Middle frontal gyrus (tissue), 1 donor: ENCODE data around the gene MIP.
A peak's percentile ranks its signal among the peaks of the same experiment; 100 is the strongest.
"Not testable (repeated sequence)": the region's sequence is repeated elsewhere in the genome, so short reads cannot be mapped to it uniquely, and the experiment has no call there.

ENCODE experiments used
- DNase-seq: peaks from one replicate; pipeline ENCODE4 v3.0.0-alpha.2; 2015; ENCODE audit warnings: low spot score; ENCODE audit errors: extremely low spot score

MIP gene

DNA sequence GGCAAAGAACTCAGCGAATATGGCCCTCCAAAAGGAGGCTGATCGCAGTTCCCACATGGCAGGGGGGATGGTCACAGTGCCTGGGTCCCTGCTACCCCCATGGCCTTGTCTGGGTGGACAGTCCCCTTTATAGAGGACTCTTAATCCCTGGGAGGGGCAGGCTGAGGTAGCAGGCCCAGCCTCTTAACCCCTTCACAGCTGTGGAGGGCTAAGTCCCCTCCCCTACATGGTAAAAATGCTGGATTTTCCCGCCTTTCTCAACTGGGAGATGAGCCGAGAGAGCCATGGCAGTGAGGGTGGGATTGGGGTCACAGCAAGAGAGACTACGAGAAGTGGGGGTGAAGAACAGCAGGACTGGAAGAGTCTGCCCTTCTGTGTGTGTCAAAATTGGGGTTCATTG lies at the start of gene MIP:
TSS of gene MIP (minus strand) at position 101 of the 400 bp plus-strand sequence. CDS start at position 57, 44 bp downstream.
- DNase-seq = no peak

DNA sequence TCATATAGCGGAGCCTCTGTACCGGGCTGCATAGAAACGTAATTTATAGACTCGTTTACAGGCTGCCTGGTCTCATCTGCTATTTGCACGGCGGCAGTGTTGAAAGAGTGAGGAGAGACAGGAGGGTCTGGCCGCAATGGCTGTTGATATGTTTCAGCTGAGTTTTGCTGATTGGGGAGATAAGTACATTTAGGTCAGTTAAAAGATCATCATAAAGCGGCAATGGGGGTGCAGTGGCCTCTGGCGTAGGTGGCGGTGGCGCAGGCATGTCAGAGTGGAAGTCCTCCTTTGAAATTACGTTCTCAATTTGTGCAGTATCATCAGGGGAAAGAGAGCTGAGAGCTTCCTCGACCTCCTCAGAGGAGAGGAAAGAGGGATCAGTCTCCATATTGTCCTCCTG lies 45.4 kb upstream of the MIP start:
- not testable (repeated sequence) for DNase-seq

DNA sequence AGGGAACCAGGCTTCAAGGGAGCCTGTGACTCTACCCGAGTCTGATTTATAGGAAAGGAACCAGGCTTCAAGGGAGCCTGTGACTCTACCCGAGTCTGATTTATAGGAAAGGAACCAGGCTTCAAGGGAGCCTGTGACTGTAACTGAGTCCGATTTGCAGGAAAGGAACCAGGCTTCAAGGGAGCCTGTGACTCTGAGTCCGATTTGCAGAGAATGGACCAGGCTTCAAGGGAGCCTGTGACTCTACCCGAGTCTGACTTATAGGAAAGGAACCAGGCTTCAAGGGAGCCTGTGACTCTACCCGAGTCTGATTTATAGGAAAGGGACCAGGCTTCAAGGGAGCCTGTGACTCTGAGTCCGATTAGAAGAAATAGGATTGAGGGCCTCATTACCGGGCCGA lies 45.0 kb upstream of the MIP start:
- DNase-seq = not testable (repeated sequence)

DNA sequence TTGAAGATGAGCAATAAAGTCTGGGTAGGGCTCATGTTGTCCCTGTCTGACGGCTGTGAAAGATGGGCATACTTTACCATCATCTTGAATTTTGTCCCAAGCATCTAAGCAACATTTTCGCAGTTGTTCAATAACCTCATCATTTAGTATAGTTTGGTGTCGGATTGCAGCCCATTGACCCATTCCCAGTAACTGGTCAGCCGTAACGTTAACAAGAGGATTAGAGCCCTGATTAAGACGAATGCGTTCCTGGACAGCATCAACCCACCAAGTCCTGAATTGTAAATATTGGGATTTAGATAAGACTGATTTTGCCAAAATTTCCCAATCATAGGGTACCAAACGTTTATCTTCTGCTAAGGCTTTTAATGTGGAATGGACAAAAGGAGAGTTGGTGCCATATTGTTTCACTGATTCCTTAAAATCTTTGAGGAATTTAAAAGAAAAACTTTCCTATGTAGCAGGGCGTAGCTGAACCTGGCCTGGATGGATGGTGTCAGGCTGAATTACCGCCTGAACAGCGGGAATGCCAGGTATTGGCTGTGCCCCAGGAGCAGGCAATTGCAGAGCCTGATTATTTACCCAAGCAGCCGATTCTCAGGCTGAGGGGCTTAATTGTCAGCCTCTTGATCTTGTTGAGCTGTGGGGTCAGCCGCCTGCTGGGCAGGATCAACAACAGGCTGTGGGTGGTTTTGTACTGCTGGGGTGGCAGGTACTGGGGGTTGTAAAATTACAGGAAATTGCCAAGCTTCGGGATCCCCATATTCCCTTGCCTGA lies 43.9 kb upstream of the MIP start:
- not testable (repeated sequence) for DNase-seq

DNA sequence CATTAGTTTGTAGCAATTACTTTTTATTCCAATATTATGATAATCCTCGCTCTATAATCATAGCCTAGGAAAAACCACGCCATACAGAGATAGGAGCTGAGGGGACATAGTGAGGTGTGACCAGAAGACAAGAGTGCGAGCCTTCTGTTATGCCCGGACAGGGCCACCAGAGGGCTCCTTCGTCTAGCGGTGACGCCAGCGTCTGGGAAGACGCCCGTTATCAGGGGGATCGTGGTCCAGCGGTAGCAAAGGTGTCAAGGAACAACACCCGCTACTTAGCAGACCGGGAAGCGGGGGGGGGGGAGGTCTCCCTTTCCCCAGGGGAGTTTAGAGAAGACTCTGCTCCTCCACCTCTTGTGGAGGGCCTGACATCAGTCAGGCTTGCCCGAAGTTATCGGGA lies 42.2 kb upstream of the MIP start:
- DNase-seq = not testable (repeated sequence)

DNA sequence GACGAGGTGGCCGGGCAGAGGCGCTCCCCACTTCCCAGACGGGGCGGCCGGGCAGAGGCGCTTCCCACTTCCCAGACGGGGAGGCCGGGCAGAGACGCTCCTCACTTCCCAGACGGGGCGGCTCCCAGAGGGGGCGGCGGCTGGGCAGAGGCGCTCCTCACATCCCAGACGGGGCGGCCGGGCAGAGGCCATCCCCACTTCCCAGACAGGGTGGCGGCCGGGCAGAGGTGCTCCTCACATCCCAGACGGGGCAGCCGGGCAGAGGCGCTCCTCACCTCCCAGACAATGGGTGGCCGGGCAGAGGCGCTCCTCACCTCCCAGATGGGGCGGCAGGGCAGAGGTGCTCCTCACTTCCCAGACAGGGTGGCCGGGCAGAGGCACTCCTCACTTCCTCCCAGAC lies 40.0 kb upstream of the MIP start:
- not testable (repeated sequence) for DNase-seq

DNA sequence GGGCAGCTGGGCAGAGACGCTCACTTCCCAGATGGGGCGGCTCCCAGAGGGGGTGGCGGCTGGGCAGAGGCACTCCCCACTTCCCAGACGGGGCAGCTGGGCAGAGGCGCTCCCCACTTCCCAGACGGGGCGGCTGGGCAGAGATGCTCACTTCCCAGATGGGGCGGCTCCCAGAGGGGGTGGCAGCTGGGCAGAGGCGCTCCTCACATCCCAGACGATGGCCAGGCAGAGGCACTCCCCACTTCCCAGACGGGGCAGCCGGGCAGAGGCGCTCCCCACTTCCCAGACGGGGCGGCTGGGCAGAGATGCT lies 39.6 kb upstream of the MIP start:
- not testable (repeated sequence) for DNase-seq

DNA sequence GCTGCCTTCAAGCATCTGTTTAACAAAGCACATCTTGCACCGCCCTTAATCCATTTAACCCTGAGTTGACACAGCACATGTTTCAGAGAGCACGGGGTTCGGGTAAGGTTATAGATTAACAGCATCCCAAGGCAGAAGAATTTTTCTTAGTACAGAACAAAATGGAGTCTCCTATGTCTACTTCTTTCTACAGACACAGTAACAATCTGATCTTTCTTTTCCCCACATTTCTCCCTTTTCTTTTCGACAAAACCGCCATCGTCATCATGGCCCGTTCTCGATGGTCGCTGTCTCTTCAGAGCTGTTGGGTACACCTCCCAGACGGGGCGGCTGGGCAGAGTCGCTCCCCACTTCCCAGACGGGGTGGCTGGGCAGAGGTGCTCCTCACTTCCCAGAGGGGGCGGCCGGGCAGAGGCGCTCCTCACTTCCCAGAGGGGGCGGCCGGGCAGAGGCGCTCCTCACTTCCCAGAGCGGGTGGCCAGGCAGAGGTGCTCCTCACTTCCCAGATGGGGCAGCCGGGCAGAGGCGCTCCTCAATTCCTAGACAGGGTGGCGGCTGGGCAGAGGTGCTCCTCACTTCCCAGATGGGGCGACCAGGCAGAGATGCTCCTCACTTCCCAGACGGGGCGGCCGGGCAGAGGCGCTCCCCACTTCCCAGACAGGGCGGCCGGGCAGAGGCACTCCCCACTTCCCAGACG lies 39.1 kb upstream of the MIP start:
- DNase-seq = not testable (repeated sequence)

DNA sequence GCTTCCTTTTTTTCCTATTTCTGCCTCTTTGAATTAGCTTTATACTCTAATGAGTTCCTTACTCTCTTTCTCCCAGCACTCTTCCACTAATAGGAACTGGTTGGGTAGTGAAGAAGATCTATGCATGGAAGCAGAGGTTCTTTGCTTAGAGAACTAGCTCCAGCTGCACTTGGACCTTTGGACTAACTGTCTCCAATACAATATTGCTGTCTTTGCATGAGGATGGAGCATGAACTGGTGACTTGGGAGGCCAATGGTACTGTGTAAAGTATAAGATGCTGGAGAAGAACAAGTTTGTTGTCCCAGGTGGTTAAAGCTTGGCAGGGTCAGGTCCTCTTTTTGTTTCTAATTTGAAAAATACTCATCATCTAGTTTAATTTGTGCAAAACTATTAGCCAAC lies 35.9 kb upstream of the MIP start:
- DNase-seq = no peak

DNA sequence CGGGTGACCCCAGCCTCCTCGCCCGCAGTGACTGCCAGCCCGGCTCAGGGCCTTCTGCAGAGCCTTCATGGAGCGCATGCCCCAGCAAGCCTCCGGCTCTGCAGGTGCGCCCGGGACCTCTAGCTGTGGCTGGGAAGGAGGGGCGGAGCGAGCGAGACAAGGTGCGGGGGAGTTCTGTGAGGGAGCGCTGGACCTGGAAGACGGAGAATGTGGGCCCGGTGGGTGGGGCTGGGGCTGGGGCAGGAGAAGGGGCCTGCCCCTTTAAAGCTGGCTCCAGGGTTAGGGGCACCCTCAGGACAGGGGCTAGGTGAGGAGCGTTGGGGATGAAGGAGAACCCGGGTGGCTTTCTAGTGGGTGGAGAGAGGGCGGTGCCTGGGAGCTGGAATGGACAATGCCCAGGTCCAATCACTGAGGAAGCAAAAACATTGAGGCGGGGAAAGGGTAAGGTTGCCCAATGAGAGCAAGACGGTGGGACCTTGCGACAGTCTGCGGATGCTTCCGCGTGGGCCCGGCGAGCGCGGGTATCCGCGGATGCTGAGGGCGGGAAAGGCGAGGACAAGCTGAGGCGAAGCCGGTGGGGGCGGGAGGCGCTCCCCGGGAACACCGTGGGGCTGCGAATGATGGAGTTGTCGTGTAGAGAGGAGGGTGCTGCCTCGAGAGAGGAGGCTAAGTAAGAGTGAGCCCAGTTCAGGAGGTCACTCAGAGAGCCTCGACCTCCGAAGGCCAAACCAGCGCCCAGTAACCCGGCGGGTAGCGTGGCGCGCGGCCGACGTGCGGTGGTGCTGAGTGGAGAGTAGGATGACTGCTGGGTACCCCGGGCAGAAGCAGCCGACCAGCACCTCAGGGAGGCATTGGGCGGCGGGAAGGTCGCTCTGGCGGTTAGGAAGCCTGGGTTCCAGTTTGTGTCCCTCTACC lies 33.8 kb upstream of the MIP start, which contains the start of gene GLS2:
TSS of gene GLS2 (minus strand) at position 121 of the 915 bp plus-strand sequence. CDS start at position 78, 43 bp downstream.
- DNase-seq = peak; percentile 63

DNA sequence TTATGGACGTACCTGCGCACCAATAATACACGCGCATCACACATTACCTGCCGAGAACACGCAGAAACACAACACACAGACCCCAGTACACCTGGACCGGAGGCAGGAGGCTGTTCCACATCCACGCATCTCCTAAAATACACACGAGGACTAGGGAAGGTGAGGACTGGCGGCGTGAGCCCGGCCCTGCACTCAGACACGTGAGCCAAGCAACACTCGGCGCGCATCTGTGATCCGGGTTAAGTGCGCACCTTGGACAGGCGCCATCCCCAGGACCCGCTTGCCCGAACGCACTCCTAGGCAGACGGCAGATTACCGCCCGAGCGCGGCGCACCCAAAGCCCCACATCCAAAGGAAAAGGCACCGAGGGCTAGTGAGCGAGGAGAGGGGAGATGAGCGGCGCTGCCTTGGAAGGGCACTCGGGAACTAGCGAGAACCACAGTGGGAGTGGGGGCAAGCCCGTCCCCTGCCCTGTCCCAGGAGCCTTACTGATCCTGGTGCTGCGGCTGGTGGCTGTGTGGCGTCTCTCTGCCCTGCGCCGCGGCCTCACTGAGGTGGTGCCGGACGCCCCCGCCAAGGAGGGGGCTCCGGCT lies 33.1 kb upstream of the MIP start:
- no peak for DNase-seq

DNA sequence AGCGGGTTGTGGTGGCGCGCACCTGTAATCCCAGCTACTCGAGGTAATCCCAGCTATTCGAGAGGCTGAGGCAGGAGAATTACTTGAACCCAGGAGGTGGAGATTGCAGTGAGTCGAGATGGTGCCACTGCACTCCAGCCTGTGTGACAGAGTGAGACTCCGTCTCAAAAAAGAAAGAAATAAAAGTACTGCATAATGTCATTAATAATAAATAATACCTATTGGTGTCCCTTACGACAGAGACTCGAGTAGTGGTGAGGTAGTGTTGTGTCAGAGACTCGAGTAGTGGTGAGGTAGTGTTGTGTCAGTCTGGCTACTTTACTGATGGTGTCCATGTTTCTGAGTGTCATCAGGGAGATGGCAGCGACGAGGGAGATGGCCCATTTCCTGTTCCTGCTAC lies 32.2 kb upstream of the MIP start:
- DNase-seq = no peak

DNA sequence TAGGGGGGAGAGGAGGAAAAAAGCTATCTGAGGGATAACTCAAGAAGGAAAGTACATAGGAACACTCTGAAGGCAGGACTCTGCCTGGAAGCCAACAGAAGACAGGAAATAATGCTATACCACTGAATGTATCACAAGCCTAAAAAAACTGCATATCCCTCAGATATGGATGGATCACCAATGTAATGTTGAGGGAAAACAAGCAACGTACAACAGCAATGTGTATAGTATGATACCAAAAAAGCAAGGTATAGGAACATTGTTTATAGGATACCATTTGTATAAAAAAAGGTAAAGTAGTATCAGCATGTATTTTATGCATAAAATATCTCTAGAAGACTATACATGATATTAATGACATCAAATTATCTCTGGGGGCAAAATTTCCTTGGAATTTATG lies 30.1 kb upstream of the MIP start:
- no peak for DNase-seq

DNA sequence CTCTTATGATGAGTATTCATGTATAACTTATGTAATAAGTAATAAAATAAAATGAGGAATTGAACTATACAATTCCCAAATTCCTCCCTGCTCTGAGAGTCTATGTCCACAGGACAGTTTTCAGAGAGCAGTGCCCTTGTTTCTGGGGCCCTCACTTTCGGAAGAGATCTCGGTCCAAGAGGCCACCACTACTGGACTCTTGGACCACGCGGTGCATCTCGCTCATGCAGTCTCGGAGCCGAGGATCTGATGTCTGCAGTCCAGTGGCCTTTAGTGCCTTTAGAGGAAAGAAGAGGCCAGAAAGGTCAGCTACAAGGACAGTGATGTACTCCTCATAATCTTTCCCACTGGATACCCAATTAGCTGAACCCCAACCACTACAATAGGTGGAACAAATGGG lies 25.2 kb upstream of the MIP start:
- DNase-seq = no peak

DNA sequence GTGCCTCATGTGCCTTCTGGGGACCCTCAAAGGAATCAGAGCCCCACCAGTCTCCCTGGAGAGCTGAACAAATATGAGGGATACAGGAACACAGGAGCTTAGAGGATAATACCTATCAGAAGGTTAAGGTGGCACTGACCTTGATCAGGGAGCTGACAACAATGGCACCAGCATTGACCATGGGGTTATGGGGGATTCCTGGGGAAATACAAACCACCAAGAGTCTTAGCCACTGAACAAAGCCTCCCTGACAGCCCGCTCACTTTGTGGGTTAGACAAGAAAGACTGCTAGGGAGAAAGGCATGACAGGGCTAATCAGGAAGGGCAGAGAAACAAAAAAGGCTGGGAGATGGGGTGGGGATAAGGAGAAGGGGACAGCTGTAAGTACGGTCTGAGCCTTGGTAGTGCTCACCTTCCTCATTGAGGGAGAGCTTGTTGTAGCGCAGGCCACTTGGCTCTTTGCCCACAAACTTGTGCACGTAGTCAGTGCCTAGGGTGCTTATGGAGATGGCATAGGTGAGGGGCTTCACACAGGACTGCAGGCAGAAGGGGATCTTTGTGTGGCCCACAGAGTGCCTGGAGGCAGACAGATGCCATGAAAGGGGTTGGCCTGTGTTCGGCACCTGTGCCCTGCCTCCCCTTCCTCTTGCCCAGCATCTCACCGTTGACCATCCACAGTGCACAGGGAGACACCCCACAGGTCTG lies 23.2 kb upstream of the MIP start:
- DNase-seq = no peak

DNA sequence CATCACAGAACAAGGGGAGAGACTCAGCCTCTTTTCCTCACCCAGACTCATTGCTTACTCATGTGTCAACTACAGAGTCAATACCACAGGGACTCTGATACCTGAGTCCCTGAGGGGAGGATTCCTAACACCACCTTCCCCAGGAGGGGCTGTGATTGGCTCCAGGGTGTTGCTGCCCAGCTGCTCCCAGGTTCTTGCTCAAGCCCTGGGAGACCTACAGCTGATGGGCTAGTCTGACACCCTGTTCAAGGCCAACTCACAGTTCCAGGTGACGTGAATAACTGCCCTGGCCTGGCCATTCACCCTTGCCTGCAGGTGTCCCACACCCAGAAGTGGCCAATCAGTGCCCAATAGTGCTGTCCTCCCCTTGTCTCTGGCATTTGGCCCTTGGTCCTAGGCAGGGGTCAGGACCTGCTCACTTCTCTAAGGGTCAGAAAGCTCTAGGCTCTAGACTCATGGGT lies 22.5 kb upstream of the MIP start:
- DNase-seq = no peak

DNA sequence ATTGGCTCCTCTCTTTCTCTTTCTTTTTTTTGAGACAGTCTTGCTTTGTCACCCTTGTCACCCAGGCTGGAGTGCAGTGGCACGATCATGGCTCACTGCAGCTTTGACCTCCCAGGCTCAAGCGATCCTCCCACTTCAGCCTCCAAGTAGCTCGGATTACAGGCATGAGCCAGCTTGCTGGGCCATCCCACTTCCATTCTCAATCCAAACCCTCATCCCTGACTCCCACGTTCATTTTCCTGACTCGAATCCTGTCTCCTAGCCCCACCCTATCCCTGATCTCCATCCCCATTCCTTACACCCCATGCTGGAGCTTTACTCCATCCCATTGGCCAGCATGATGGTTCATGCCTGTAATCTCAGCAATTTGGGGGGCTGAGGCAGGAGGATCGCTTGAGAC lies 21.7 kb upstream of the MIP start:
- DNase-seq = no peak

DNA sequence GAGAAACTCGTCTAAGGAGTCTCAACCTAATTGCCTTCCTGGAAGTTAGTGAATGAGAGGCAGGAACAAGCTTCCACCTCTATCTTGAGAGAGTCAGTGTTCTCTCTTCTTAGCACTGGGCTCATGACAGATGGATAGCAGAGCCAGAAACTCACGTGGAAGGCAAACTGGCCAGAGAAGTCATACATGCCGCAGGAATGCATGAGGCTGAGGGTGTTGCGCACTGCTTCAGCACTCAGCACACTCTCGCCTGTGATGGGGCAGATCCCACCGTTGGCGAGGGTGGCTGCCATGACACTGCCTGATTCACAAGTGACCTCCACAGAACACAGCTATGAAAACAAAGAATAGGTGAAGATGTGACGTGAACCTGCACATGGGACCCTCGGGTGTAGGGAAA lies 19.9 kb upstream of the MIP start:
- no peak for DNase-seq

DNA sequence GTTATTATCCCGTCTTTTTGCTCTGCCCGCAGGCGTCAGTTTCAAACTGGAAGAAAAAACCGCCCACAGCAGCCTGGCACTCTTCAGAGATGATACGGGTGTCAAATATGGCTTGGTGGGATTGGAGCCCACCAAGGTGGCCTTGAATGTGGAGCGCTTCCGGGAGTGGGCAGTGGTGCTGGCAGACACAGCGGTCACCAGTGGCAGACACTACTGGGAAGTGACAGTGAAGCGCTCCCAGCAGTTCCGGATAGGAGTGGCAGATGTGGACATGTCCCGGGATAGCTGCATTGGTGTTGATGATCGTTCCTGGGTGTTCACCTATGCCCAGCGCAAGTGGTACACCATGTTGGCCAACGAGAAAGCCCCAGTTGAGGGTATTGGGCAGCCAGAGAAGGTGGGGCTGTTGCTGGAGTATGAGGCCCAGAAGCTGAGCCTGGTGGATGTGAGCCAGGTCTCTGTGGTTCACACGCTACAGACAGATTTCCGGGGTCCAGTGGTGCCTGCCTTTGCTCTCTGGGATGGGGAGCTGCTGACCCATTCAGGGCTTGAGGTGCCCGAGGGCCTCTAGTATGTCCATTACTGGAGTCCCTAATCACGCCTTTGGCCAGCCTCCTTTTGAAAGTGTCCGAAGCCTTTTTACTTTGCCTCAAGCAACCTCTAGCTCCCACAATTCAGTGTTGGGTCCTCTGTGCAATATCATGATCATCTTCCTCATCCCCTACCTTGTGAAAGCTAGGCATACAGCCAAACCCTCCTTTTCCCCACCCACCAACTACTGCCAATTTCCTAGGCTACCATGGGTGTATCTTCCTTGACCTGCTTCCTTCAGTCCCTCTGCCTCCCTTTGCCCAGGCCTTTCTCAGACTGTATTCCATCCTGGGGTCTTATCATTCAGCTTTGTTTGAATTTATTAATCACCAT lies 14.8 kb upstream of the MIP start:
- DNase-seq = no peak
